ENCODE results near the gene ZNF593.

DNA sequence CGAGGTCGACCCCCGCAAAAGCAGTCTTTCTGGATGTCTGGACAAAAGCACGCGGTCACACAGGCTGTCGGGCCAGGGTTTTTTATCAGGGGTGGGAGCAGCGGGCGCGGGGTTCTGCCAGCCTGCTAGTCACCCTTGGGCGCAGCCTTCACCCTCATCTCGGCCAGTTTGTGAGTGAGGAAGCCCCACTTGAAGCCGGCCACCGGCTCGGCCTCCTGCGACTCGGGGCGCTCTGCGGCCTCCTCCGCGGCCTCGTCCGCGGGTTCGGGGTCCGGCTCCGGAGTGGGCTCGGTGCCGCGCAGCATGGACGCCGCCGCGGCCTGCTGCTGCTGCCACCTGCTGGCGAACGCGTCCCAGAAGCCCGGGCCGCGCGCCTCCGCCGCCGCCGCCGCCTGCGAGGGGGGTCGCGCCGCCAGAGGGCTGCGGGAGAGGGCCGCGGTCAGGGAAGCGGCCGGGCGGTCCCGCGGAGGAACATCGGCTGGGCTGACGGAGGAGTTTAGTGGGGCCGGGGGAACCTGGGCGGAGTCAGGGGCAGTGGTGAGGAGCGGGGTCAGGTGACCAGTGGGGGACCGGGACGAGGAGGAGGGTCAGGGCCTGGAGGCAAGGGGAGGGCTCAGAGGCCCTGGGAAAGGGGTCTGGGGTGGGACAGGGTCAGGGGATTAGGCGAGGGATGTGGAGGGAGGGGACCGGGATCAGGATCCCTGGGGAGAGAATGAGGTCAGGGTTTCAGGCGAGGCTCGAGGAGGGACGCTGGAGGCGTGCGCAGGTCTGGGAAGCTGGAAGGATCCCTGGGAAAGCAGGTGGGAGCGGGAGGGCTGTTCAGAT, 5.5 kb upstream of the ZNF593 start:
- TF ChIP-seq CTCF (IDR thresholded peaks at IDR 0.05) (peak; percentile 58 to 83 (median 65)), POLR2A (IDR thresholded peaks at IDR 0.05) (no peak)
